Embryonic facial prominence (tissue), 1 donor: Measurements from ENCODE around the gene SUSD6.

Experiments used
- DNase-seq: peaks from one replicate; pipeline ENCODE4 v3.0.0-alpha.2; 2016; ENCODE audit errors: extremely low spot score

Gene SUSD6

GRCh38 chr14:69648480-69649451 lies 37.4 kb downstream of the SUSD6 start:
- no peak for DNase-seq

DNA sequence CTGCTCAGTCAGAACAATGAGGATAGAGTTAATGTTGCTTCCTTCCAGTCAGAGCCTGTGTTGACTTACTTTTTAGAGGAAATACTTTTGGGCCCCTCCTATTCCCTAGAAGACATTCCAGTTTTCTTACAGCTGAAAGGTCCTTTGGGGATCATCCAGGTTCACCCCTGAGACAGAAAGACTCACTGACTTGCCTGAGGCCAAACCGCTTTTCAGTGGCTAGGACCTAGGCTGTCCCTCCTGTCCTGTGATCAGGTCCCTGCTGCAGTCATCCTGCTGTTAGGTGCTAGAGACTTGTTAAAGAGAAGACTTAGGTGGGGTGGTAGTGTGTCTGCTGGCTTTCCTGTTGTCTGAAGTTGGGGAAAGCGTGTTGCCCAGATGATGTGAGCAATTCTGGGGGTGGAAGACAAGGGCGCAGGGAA lies 39.6 kb downstream of the SUSD6 start:
- no peak for DNase-seq

GRCh38 chr14:69651664-69652063 lies 40.3 kb downstream of the SUSD6 start:
- no peak for DNase-seq

- no peak for DNase-seq
Measured at GRCh38 chr14:69652942-69653684, 41.7 kb downstream of the SUSD6 start.

GRCh38 chr14:69654116-69654515 lies 42.7 kb downstream of the SUSD6 start:
- DNase-seq, result no peak

DNA sequence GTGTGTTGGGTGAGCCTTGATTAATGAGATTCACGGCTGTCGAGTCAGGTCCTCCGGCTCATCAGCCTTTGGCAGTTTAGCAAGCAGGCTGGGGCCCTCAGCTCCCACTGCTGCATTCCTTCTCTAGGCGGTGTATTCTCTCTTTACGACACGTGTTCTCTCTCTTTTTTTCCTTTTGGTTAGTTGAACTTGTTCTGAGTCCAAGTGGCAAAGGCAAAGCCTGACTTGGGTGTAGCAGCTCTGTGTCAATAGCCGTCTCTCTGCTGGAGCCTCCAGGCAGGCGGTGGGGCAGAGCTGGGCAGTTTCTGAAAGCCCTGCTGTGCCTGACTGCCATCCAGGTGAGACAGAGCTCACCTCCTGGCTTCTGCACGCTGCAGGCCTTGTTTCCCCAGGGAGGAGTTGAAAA lies 46.6 kb downstream of the SUSD6 start:
- DNase-seq, result peak; percentile 34

- no peak for DNase-seq
Measured at GRCh38 chr14:69658664-69659261, 47.4 kb downstream of the SUSD6 start.

GRCh38 chr14:69660344-69661193 lies 49.2 kb downstream of the SUSD6 start:
- DNase-seq, result no peak

DNA sequence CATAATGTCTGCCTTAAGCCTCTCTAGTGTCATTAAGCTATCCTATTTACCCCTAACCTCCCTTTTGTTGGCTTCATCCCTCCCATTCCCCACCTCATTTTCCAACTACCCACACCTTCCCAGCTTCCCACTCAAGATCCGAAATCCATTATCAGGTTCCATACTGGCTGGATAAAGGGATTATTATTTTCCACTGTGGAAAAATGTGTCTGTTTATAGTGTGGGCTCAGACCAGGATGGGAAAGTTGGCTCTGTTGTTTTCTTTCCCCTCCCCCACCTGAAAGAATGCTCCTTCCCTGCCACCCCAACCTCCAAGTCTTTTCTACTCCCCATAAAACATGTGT lies 49.8 kb downstream of the SUSD6 start:
- no peak for DNase-seq

DNA sequence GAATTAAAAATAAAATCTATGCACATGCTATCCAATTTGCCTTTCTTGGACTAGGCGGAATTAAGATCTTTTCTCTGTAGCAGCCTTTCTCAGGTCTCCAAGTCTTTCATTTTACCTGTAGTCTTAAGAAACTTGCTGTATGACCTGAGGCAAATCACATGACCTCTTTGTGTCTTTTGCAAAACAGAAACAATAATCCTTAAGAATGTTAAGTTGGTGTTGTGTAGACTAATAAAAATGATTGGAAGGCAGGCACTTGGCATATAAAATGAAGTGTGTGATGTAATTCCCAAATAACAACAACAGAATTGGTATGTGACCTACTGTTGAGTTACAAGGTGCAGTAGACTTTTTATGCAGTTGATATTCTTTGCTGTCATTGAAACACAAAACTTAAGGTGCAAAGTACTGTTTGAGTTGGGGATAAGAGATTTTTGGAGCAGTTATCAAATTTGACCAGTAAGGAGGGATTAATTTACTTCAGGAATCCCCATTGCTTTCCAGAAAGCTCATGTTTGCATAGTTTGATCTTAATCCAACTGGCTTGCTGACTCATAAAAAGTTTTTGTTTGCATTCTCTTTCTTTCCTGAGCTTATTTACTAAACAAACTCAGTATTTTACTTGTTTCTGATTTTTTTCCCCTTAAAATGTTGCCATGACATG lies 51.4 kb downstream of the SUSD6 start:
- no peak for DNase-seq

GRCh38 chr14:69663300-69663643 lies 51.9 kb downstream of the SUSD6 start:
- DNase-seq, result no peak

- no peak for DNase-seq
Measured at GRCh38 chr14:69664265-69664664, 52.9 kb downstream of the SUSD6 start.

DNA sequence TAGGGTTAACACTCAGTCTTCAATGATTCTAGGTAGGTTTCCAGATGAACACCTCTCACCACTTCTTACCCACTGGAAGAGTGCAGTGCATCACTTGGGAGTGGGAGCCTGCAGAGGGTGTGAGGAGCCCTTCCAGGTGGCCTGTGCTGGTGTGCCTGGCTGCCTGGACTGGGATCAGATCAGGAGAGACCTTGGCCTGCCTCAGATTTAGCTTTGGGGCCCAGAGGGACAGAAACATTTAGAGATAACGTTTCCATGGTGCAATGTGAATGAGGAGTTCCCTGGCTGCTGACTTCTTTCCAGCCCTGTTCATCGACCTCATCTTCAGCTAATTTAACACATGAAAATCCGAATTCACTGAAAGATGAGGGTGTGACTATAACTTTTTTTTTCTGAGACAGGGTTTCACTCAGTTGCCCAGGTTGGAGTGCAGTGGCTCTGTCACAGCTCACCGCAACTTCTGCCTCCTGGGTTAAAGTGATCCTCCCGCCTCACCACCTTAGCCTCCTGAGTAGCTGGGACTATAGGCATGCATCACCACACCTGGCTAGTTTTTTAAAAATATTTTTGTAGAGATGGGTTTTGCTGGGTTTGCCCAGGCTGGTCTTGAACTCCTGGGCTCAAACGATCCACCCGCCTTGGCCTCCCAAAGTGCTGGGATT lies 53.6 kb downstream of the SUSD6 start:
- DNase-seq, result no peak

GRCh38 chr14:69665631-69666030 lies 54.2 kb downstream of the SUSD6 start:
- no peak for DNase-seq

DNA sequence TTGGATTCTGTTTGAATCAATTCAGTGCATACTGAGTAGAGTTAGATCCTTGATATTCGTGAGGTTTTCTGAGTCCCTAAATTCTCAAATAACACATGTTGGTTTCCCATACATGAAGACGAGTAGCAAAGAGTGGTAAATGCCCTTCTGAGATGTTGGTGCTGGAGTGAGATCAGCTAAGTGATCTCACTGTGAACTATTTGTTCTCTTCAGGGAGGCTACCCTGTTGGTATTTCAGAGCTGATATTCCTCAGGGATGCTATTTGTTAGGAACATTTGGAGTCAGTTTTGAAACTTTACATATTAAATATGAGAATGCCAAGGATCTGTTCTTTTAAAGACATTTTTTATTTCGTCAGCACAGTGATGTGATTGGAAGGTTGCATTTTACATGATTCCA lies 54.7 kb downstream of the SUSD6 start:
- DNase-seq, result no peak

GRCh38 chr14:69666690-69667211 lies 55.4 kb downstream of the SUSD6 start:
- no peak for DNase-seq

DNA sequence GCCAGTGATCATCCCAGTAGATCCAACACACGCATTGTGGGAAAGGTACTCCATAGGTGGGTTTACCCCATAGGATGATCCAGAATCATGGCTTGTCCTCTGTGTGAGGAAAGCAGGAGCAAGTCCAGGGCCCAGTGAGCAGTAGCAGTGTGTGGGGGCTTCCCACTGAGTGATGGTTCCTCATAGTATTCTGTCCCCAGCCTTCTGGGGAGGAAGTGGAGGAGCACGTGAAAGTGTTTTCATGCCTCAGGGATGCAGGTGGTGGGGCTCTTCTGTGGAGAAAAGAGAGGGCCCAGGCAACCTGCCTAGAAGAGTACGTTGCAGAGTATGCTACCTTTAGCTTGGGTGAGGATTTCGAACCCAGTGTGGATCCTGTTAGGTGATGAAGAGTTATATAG lies 56.5 kb downstream of the SUSD6 start:
- no peak for DNase-seq

- no peak for DNase-seq
Measured at GRCh38 chr14:69669375-69669774, 58.0 kb downstream of the SUSD6 start.

GRCh38 chr14:69670093-69670492 lies 58.7 kb downstream of the SUSD6 start:
- DNase-seq, result no peak

GRCh38 chr14:69671365-69672030 lies 60.1 kb downstream of the SUSD6 start:
- DNase-seq, result no peak
